Measurements from ENCODE around the gene NCAPH2.

Gene NCAPH2

DNA sequence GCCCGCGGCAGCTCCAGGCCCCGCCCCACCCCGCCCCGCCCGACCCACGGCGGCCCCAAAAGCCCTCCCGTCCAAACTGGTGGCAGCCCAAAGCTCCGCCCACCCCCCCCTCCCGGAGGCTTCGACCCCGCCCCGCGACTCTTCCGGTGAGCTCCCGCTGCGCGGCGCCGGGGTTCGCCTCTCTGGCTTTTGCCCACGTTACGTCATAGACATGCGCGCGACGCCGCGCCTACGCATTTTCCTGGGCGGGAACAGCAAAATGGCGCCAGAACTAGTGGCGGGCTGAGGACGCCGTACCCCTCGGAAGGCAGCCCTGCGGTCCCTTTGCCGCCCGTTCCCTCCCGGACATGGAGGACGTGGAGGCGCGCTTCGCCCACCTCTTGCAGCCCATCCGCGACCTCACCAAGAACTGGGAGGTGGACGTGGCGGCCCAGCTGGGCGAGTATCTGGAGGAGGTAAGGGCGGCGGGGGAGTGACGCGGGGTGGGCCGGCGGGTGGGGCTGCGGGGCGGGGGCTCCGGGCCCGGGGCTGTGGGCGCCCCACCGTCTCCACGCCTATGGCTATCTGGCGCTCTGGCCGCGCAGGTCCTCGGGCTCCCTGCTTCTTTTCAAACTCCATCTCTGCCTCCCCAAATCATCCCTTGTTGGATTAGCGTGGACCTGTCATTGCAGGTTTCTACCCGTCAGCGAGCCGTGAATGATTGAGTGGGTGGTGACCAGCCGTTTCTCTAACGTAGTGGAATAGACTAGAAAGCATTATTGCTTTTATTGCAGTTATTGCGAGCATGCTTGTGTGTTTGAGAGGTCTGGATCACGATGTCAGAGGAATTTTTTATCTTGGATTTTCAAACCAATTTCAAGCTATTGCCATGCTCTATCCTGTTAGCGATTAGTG is at the start of gene NCAPH2:
NCAPH2 (plus strand) TSS at position 234 of the 894 bp plus-strand sequence; CDS start at position 348, 114 bp downstream.
- DNase-seq (ENCODE audit: low spot score): peak; percentile 100
- in situ Hi-C loops (cut with MboI; ENCODE audit: low sequenced_read_pairs, unreplicated experiment): no loop called here
- TF ChIP-seq, protein P1, sequence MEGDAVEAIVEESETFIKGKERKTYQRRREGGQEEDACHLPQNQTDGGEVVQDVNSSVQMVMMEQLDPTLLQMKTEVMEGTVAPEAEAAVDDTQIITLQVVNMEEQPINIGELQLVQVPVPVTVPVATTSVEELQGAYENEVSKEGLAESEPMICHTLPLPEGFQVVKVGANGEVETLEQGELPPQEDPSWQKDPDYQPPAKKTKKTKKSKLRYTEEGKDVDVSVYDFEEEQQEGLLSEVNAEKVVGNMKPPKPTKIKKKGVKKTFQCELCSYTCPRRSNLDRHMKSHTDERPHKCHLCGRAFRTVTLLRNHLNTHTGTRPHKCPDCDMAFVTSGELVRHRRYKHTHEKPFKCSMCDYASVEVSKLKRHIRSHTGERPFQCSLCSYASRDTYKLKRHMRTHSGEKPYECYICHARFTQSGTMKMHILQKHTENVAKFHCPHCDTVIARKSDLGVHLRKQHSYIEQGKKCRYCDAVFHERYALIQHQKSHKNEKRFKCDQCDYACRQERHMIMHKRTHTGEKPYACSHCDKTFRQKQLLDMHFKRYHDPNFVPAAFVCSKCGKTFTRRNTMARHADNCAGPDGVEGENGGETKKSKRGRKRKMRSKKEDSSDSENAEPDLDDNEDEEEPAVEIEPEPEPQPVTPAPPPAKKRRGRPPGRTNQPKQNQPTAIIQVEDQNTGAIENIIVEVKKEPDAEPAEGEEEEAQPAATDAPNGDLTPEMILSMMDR (IDR thresholded peaks at IDR 0.05; ENCODE audit: borderline replicate concordance, control extremely low read depth, extremely low read depth, insufficient read depth, missing control alignments): no peak

DNA sequence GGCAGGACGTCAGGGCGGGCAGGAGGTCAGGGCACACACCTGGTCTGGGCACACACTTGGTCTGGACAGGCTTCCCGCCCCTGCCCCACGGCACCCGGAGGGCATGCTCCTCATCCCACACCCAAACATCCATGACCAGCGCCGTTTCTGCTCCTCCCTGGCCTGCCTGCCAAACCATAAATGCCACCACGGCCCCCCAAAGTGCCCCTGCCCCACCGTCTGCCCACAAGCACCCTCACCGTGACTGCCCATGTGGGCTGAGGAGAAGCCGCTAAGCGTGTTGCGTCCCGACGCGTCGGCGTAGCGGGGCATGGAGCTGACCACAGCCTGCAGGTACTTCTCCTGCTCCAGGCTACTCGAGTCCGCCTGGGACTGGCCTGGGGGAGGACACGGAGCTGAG is 49.0 kb upstream of the NCAPH2 start:
- in situ Hi-C loops (cut with MboI; ENCODE audit: low sequenced_read_pairs, unreplicated experiment): no loop called here
- TF ChIP-seq, protein P1 (IDR thresholded peaks at IDR 0.05; ENCODE audit: borderline replicate concordance, control extremely low read depth, extremely low read depth, insufficient read depth, missing control alignments): no peak
- DNase-seq (ENCODE audit: low spot score): no peak

DNA sequence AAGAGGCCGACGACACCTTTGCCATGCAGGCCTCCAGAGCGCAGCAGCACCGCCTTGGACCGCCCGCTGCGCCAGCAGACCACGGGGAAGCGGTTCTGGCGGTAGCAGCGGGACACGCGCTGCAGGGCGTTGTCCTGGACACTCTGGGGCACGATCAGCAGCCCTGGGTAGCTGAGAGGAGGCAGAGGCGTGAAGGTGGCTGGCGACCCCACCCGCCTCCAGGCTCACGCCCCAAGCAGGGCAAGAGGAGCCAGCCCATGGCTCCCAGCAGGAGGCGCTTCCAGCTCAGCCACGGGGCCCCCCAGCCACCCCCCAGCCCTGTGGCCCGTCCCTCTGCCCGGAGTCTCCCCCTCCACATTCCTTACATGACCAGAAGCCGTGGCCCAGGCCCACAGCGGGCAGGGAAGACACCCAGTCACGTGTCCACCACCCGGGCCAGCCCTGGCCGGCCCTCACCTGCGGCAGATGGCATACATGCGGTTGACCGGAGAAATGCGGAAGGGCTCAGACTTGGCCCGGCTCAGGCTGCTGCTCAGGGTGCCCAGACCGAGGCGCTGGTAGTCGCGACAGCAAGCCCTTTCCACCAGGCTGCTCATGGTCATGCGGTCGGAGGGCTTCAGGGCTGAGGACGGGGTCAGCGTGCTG is 48.4 kb upstream of the NCAPH2 start:
- in situ Hi-C loops (cut with MboI; ENCODE audit: low sequenced_read_pairs, unreplicated experiment): no loop called here
- TF ChIP-seq, protein P1 (IDR thresholded peaks at IDR 0.05; ENCODE audit: borderline replicate concordance, control extremely low read depth, extremely low read depth, insufficient read depth, missing control alignments): peak; percentile 6
- DNase-seq (ENCODE audit: low spot score): no peak

DNA sequence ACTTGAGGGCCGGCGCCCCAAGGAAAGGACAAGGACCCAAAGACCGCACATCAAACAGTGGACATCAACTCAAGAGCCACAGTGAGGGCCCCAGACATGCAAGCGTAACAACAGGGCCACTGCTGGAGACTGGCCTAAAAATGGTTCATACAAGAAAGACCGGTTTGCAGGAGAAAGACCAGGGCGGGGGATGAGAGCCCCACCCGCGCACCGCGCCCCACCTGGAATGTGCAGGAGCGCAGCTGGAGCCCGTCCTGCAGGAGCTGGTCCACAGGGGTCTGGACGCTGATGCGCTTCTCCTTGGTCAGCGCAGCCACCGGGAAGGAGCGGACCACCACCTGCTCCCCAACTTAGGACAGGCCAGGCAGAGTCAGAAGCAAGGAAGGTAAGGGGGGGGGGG is 47.1 kb upstream of the NCAPH2 start:
- TF ChIP-seq, protein P1 (IDR thresholded peaks at IDR 0.05; ENCODE audit: borderline replicate concordance, control extremely low read depth, extremely low read depth, insufficient read depth, missing control alignments): no peak
- in situ Hi-C loops (cut with MboI; ENCODE audit: low sequenced_read_pairs, unreplicated experiment): no loop called here
- no peak for DNase-seq (ENCODE audit: low spot score)

DNA sequence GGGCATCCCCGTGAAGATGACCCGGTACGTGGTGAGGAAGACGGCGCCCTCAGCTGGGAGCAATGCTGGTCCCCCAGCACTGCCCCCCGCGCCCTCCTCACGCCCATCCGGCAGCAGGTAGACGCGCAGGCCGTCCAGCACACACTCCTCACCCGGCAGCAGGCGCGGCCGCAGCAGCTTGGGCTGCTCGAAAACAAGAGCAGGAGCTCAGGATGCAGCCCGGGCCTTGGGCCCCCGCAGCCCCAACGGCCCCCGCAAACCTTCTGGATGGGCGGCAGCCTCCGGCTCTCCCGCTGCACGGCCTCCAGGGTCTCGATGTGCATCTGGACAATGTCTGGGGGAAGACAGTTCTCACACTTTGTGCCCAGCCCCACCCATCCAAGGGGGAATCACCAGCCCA is 46.5 kb upstream of the NCAPH2 start:
- in situ Hi-C loops (cut with MboI; ENCODE audit: low sequenced_read_pairs, unreplicated experiment): no loop called here
- DNase-seq (ENCODE audit: low spot score): no peak
- TF ChIP-seq, protein P1 (IDR thresholded peaks at IDR 0.05; ENCODE audit: borderline replicate concordance, control extremely low read depth, extremely low read depth, insufficient read depth, missing control alignments): no peak

DNA sequence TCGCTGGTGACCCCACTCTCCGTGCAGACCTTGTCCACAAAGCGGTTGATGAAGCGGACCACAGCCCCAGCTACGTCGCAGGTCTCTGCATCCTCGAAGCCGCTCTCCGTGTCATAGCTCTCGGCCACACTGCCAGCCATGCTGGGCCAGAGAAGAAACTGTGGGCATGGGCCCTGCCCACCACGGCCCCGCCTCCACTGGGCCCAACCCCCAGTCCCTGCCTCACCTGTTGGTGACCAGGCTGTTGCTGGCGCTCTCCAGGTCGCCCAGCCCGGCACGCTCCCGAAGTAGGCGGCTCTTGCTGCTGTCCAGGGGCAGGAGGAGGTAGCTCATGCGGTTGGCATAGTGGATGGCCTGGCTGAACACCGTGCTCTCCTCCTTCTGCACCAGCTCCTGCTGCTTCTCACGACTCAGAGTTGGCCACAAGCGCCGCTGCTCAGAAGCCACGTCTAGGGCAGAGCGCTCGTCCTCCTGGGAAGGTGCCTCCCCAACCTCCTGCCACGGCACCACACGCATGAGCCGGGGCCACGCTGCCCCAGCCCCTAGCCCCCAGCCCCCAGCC is 46.0 kb upstream of the NCAPH2 start:
- in situ Hi-C loops (cut with MboI; ENCODE audit: low sequenced_read_pairs, unreplicated experiment): no loop called here
- DNase-seq (ENCODE audit: low spot score): no peak
- TF ChIP-seq, protein P1 (IDR thresholded peaks at IDR 0.05; ENCODE audit: borderline replicate concordance, control extremely low read depth, extremely low read depth, insufficient read depth, missing control alignments): no peak
